NT2/D1 (cell line): ENCODE measurements around the gene AOC3.
"Not testable (repeated sequence)": the region's sequence is repeated elsewhere in the genome, so short reads cannot be mapped to it uniquely, and the experiment has no call there.

Source experiments
- DNase-seq: peaks from one replicate; pipeline ENCODE4 v3.0.0-alpha.2; 2011; ENCODE audit warnings: low read depth, low spot score
- H3K27me3 ChIP-seq: 2 replicates; pipeline ENCODE4 v1.6.0; 2011; ENCODE audit warnings: mild to moderate bottlenecking; ENCODE audit not compliant: insufficient read length, insufficient read depth
- H3K36me3 ChIP-seq: 2 replicates; pipeline ENCODE4 v1.6.1; 2011; ENCODE audit warnings: mild to moderate bottlenecking, low read length, mixed read lengths; ENCODE audit not compliant: insufficient read depth, insufficient read length
- H3K4me1 ChIP-seq: 2 replicates; pipeline ENCODE4 v1.5.1; 2011; ENCODE audit not compliant: insufficient read depth, insufficient read length
- H3K4me3 ChIP-seq: 2 replicates; pipeline ENCODE4 v1.5.1; 2011; ENCODE audit warnings: low read depth; ENCODE audit not compliant: insufficient read length
- H3K9ac ChIP-seq: 2 replicates; pipeline ENCODE4 v1.6.0; 2011; ENCODE audit warnings: low read depth; ENCODE audit not compliant: insufficient read length
- H3K9me3 ChIP-seq: 2 replicates; pipeline ENCODE4 v1.5.1; 2011; ENCODE audit warnings: mild to moderate bottlenecking, low read length; ENCODE audit not compliant: insufficient read depth
- SUZ12 ChIP-seq: IDR thresholded peaks from 2 replicates; pipeline ENCODE4 v1.6.1; 2011; ENCODE audit not compliant: insufficient read length, insufficient read depth; ENCODE audit errors: extremely low read depth
- YY1 ChIP-seq: IDR thresholded peaks from 2 replicates; pipeline ENCODE4 v1.6.1; 2011; ENCODE audit not compliant: insufficient read length, insufficient read depth
- ZNF274 ChIP-seq: IDR thresholded peaks from 2 replicates; pipeline ENCODE4 v1.6.1; 2011; ENCODE audit warnings: mild to moderate bottlenecking, low read depth, low read length

The AOC3 gene

DNA sequence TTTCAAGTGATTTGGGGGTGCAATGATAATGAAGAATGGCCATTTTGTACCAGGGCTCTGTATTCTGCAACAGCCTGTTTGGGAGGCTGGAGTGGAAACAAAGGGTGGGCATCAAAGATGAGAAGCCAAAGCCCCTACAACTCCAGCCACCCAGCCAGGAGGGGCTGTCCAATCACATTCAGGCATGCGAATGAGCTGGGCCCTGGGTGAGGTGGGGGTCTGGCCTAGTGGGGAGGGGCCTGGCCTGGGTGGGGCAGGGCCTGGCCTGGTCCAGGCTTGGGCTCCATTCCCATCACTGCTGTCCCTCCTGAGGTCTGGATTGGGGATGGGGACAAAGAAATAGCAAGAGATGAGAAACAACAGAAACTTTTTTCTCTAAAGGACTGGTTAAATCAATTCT is 6.4 kb downstream of the AOC3 start:
- no peak overlapping the region for H3K4me3 ChIP-seq
- H3K9me3 ChIP-seq: no peaks in the 10 kb centered on the region
- H3K36me3 ChIP-seq: no peaks in the 10 kb centered on the region
- DNase-seq: no peak
- TF ChIP-seq YY1 (no peak), ZNF274 (no peak), SUZ12 (no peak)
- no peak overlapping the region for H3K9ac ChIP-seq
- peaks cover 4% of the 10 kb centered on the region for H3K4me1 ChIP-seq
- no peaks in the 10 kb centered on the region for H3K27me3 ChIP-seq

DNA sequence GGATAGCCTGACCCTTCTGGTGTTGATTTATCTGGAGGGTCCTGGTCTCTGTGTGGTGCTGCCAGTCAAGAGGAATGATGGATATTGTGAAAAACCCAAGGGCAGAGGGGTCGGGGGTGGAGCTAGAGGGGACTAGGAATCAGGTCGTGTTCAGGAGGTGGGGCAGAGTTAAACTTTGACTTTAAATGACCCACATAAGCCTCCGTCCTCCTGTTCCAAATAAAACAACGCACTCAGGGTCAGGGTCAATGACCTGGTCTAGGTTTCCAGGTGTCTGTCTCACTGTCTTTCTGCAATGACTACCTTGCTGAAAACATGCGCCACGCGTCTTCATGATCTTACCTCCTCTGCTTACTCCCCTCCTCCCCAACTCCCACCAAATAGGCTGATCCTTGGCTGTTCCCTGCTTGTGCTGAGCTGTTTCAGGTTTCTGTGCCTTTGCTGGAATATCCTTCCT is 14.7 kb downstream of the AOC3 start:
- peaks cover 5% of the 10 kb centered on the region for H3K9me3 ChIP-seq
- no peaks in the 10 kb centered on the region for H3K27me3 ChIP-seq
- TF ChIP-seq ZNF274: no peak
- TF ChIP-seq YY1: no peak
- TF ChIP-seq SUZ12: no peak
- DNase-seq: no peak
- H3K36me3 ChIP-seq: no peaks in the 10 kb centered on the region
- H3K4me1 ChIP-seq: peaks cover 6% of the 10 kb centered on the region
- no peak overlapping the region for H3K4me3 ChIP-seq
- H3K9ac ChIP-seq: no peak overlapping the region

DNA sequence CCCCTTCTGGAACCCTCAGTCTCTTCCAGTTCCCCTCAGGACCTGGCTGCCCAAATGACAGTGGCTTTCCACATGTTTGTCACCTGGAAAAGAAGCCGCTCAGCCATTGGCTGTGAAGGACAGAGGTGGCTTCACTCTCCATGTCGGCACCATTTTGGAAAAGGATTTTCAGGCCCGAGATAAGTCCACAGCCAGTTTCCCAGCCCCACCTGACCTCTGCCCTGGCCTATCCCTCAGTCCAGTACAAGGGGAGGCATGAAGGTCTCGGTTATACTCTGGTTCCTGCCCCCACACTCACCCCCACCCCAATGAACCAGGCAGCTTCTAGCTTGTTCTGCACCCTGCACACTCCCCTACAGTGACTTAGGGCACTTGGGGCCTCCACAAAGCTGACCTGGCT is 15.2 kb downstream of the AOC3 start:
- peaks cover 8% of the 10 kb centered on the region for H3K9me3 ChIP-seq
- H3K9ac ChIP-seq: no peak overlapping the region
- DNase-seq: no peak
- H3K4me1 ChIP-seq: peaks cover 6% of the 10 kb centered on the region
- TF ChIP-seq SUZ12 (no peak), ZNF274 (no peak), YY1 (no peak)
- no peaks in the 10 kb centered on the region for H3K36me3 ChIP-seq
- no peak overlapping the region for H3K4me3 ChIP-seq
- no peaks in the 10 kb centered on the region for H3K27me3 ChIP-seq

DNA sequence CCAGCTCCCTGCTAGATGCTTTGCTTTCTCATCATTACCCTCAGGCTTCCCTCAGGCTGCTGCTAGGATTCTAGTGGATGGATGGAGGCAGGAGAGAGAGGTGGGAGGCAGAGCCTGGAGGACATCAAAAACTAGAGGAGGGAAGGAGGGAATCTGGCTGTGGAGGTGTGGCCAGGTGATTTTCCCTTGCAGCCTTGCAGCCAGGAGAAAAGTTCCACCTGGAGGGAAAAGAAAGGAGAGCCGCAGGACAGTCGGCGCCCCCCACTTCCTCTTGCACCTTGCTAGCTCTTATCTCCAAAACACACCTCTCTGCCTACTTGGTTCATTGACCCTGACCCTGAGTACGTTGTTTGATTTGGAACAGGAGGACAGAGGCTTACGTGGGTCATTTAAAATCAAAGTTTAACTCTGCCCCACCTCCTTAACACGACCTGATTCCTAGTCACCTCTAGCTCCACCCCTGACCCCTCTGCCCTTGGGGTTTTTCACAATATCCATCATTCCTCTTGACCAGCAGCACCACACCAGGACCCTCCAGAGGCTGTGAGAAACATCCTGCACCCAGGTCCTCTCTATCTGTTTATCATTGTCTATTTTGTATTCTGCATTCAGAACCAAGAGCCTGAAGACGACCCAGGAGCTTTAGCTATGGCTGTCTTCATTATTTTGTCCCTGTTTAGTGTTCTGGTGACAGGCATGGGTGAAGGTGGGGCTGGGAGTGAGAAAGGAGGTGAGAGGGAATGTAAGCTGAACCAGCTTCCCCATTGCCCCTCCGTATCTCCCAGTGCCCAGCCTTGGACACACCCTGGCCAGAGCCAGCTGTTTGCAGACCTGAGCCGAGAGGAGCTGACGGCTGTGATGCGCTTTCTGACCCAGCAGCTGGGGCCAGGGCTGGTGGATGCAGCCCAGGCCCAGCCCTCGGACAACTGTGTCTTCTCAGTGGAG is 15.9 kb downstream of the AOC3 start:
- Histone ChIP-seq H3K9me3 (peaks cover 8% of the 10 kb centered on the region), H3K27me3 (no peaks in the 10 kb centered on the region), H3K4me1 (peaks cover 6% of the 10 kb centered on the region), H3K36me3 (no peaks in the 10 kb centered on the region), H3K4me3 (no peak overlapping the region), H3K9ac (no peak overlapping the region)
- DNase-seq: no peak
- TF ChIP-seq SUZ12 (no peak), YY1 (no peak), ZNF274 (no peak)

DNA sequence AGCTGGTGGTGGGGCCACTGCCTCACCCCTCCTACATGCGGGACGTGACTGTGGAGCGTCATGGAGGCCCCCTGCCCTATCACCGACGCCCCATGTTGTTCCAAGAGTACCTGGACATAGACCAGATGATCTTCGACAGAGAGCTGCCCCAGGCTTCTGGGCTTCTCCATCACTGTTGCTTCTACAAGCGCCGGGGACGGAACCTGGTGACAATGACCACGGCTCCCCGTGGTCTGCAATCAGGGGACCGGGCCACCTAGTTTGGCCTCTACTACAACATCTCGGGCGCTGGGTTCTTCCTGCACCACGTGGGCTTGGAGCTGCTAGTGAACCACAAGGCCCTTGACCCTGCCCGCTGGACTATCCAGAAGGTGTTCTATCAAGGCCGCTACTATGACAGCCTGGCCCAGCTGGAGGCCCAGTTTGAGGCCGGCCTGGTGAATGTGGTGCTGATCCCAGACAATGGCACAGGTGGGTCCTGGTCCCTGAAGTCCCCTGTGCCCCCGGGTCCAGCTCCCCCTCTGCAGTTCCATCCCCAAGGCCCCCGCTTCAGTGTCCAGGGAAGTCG is 16.8 kb downstream of the AOC3 start:
- H3K27me3 ChIP-seq, H3K9me3 ChIP-seq, H3K4me1 ChIP-seq, H3K9ac ChIP-seq, H3K36me3 ChIP-seq, DNase-seq, H3K4me3 ChIP-seq: not testable (repeated sequence)

DNA sequence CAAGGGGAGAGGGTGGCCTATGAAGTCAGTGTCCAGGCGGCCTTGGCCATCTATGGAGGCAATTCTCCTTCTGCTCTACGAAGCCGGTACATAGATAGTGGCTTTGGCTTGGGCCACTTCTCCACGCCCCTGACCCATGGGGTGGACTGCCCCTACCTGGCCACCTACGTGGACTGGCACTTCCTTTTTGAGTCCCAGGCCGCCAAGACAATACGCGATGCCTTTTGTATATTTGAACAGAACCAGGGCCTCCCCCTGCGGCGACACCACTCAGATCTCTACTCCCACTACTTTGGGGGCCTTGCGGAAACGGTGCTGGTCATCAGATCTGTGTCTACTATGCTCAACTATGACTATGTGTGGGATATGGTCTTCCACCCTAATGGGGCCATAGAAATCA is 17.3 kb downstream of the AOC3 start:
- Histone ChIP-seq H3K4me3 (no peak overlapping the region), H3K27me3 (no peaks in the 10 kb centered on the region), H3K36me3 (no peaks in the 10 kb centered on the region), H3K9ac (no peak overlapping the region), H3K4me1 (peaks cover 6% of the 10 kb centered on the region), H3K9me3 (peaks cover 8% of the 10 kb centered on the region)
- TF ChIP-seq SUZ12: no peak
- no peak for TF ChIP-seq ZNF274
- no peak for TF ChIP-seq YY1
- DNase-seq: no peak

DNA sequence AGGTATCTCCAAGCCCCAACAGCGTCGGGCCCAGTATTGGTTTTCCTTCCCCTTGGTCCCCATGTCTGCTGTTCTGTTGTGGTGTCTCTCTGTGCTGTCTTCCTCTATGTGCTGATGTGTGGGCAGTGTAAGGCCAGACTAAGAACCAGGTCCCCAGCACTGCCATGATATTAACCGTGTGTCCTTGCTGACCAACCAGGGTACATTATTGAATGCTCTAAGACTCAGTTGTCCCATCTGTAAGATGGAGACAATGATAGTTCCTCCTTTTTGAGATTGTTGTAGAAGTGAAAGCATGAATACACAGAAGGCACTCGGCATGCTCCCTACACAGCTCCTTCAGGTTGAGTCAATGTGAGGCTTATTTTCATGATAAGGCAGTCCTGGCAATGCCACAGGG is 20.6 kb downstream of the AOC3 start:
- Histone ChIP-seq H3K4me3 (no peak overlapping the region), H3K9me3 (peaks cover 8% of the 10 kb centered on the region), H3K9ac (no peak overlapping the region), H3K4me1 (no peaks in the 10 kb centered on the region), H3K27me3 (peaks cover 7% of the 10 kb centered on the region), H3K36me3 (no peaks in the 10 kb centered on the region)
- DNase-seq: no peak
- no peak for TF ChIP-seq YY1
- no peak for TF ChIP-seq SUZ12
- TF ChIP-seq ZNF274: no peak
